Naive thymus-derived CD4-positive, alpha-beta T cell (primary cell): Measurements from ENCODE around the gene SRGAP1. TPM values are rescaled to one million over a fixed set of nuclear protein-coding genes. Genes with fewer than 3 reads are reported as not detected.
"Not testable (repeated sequence)": the region's sequence is repeated elsewhere in the genome, so short reads cannot be mapped to it uniquely, and the experiment has no call there.

Experiments
- ATAC-seq: fragments of 150-1000 bp; cut with Tn5 transposase; 2 replicates; pipeline ENCODE4 v1.10.0; 2021; ENCODE audit warnings: mild to moderate bottlenecking, moderate library complexity
- CTCF ChIA-PET: fragments of 350-600 bp; sonication (Branson Sonifier 250); formaldehyde crosslinking; loops from one replicate; lab custom pipeline; 2021; ENCODE audit warnings: antibody characterized with exemption; lab: Charles Lee
- POLR2A ChIA-PET: fragments of 350-600 bp; sonication (Branson Sonifier 250); formaldehyde crosslinking; loops from one replicate; lab custom pipeline; 2021; ENCODE audit warnings: antibody characterized with exemption, inconsistent platforms; lab: Charles Lee
- DNase-seq, 9 donors: peaks; one replicate each; pipeline versions ENCODE4 v3.0.0 to v3.0.0-alpha.2; 2020 to 2022; ENCODE audit warnings: mixed read lengths in 1 of 9
- H3K27ac ChIP-seq: one replicate; pipeline ENCODE4 v1.7.0; 2013; ENCODE audit warnings: mild to moderate bottlenecking, low read depth, low read length, moderate library complexity
- H3K27me3 ChIP-seq, 2 donors: one replicate each; pipeline ENCODE4 v1.7.0; 2013; ENCODE audit warnings: low read length in 2 of 2, mild to moderate bottlenecking in 2 of 2, moderate library complexity in 2 of 2; ENCODE audit not compliant: control insufficient read depth in 2 of 2, insufficient read depth in 2 of 2
- H3K36me3 ChIP-seq, 3 experiments: 1 replicate in 2 of 3; 2 replicates in 1 of 3; pipeline ENCODE4 v1.7.0; 2013; ENCODE audit warnings: low read length in 3 of 3, mild to moderate bottlenecking in 3 of 3, moderate library complexity in 1 of 3; ENCODE audit not compliant: insufficient read depth in 3 of 3, control insufficient read depth in 2 of 3
- H3K4me1 ChIP-seq, 2 donors: one replicate each; pipeline ENCODE4 v1.7.0; 2013; ENCODE audit warnings: low read length in 2 of 2, mild to moderate bottlenecking in 2 of 2, moderate library complexity in 1 of 2; ENCODE audit not compliant: control insufficient read depth in 2 of 2, insufficient read depth in 2 of 2
- H3K4me3 ChIP-seq: 2 replicates; pipeline ENCODE4 v1.7.0; 2013; ENCODE audit warnings: mild to moderate bottlenecking, low read length
- H3K9me3 ChIP-seq, 3 experiments: 1 replicate in 2 of 3; 2 replicates in 1 of 3; pipeline ENCODE4 v1.7.0; 2013; ENCODE audit warnings: low read length in 3 of 3; ENCODE audit not compliant: control insufficient read depth in 2 of 3
- H3K27ac Mint-ChIP-seq, 9 donors: one replicate each; pipeline ENCODE4 v1.8.0; 2020 to 2022; ENCODE audit warnings: mixed read lengths in 9 of 9, mild to moderate bottlenecking in 8 of 9, moderate library complexity in 5 of 9, inconsistent platforms in 2 of 9
- H3K27me3 Mint-ChIP-seq, 5 donors: one replicate each; pipeline ENCODE4 v1.8.0; 2021 to 2022; ENCODE audit warnings: mixed read lengths in 5 of 5, mild to moderate bottlenecking in 1 of 5
- H3K36me3 Mint-ChIP-seq, 5 donors: one replicate each; pipeline ENCODE4 v1.8.0; 2020 to 2022; ENCODE audit warnings: mixed read lengths in 5 of 5, mild to moderate bottlenecking in 3 of 5, inconsistent platforms in 1 of 5
- H3K4me1 Mint-ChIP-seq, 7 donors: one replicate each; pipeline ENCODE4 v1.8.0; 2020 to 2022; ENCODE audit warnings: mixed read lengths in 7 of 7, mild to moderate bottlenecking in 3 of 7, inconsistent platforms in 1 of 7
- H3K4me3 Mint-ChIP-seq, 10 donors: one replicate each; pipeline ENCODE4 v1.8.0; 2020 to 2022; ENCODE audit warnings: mild to moderate bottlenecking in 10 of 10, mixed read lengths in 10 of 10, moderate library complexity in 6 of 10, inconsistent platforms in 2 of 10
- H3K9me3 Mint-ChIP-seq, 11 donors: one replicate each; pipeline ENCODE4 v1.8.0; 2020 to 2022; ENCODE audit warnings: mixed read lengths in 11 of 11, mild to moderate bottlenecking in 4 of 11, inconsistent platforms in 1 of 11, moderate library complexity in 1 of 11
- intact Hi-C, 2 donors: fragments of 100-400 bp; cut with micrococcal nuclease; formaldehyde crosslinking; loops; one replicate each; pipeline ENCODE4 v1.15.1; 2023
- polyA plus RNA-seq, 2 donors: library from polyadenylated mRNA; unstranded; fragments of 300-500 nt; fragmentation: Illumina TruSeq; gene quantifications; one replicate each; pipeline ENCODE4 v1.2.3, GENCODE V29; 2021
- total RNA-seq, 6 experiments: library from RNA in 5 of 6; stranded (reverse) in 5 of 6; gene quantifications; 1 replicate in 5 of 6; 2 replicates in 1 of 6; pipeline ENCODE4 v1.2.3 and lab custom pipeline; 2021 to 2026

Gene SRGAP1
- total and polyA plus RNA-seq, 7 experiments from 2014 or later, result 0.01 to 0.47 (median 0.08) TPM

GRCh38 chr12:64029013-64029857, 184.7 kb downstream of the SRGAP1 start:
- Mint-ChIP-seq H3K4me3 (no peak overlapping the region), H3K36me3 (no peaks in the 10 kb centered on the region), H3K4me1 (peaks cover 0 to 3% (median 0%) of the 10 kb centered on the region in 7 donors), H3K27me3 (peaks cover 0 to 5% (median 0%) of the 10 kb centered on the region in 5 donors), H3K27ac (no peak overlapping the region), H3K9me3 (no peaks in the 10 kb centered on the region)
- H3K4me3 ChIP-seq, result no peak overlapping the region
- ATAC-seq, result no peak
- H3K9me3 ChIP-seq, result no peaks in the 10 kb centered on the region
- no peaks in the 10 kb centered on the region for H3K4me1 ChIP-seq
- DNase-seq, result no peak
- CTCF ChIA-PET, result no interaction called here
- POLR2A ChIA-PET, result no interaction called here
- H3K27me3 ChIP-seq, result no peaks in the 10 kb centered on the region
- no peak overlapping the region for H3K27ac ChIP-seq
- intact Hi-C loops, result no loop called here
- no peaks in the 10 kb centered on the region for H3K36me3 ChIP-seq

DNA sequence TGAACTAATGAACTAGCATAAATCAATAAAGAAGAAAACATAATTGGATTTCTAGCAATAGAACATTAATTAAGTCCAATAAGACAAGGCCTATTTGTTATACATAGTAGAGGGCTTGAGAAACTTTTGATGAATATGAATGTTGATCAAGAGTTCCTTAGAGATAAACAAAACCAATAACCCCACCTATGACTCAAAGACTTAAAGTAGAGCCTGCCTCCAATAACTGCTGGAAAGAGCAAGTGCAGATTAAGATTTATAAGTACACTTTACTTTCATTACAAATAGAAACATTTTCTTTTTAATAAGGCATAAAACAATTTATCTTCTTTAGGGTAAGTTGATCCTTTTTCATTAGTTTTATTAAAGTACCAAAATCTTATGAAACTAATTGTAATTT, 185.7 kb downstream of the SRGAP1 start:
- Histone ChIP-seq H3K27ac (no peak overlapping the region), H3K4me1 (no peaks in the 10 kb centered on the region), H3K36me3 (no peaks in the 10 kb centered on the region), H3K27me3 (no peaks in the 10 kb centered on the region), H3K4me3 (no peak overlapping the region), H3K9me3 (no peaks in the 10 kb centered on the region)
- intact Hi-C loops, result no loop called here
- H3K4me1 Mint-ChIP-seq, result peaks cover 0 to 3% (median 0%) of the 10 kb centered on the region in 7 donors
- no peaks in the 10 kb centered on the region for H3K36me3 Mint-ChIP-seq
- peaks cover 0 to 5% (median 0%) of the 10 kb centered on the region in 5 donors for H3K27me3 Mint-ChIP-seq
- ChIA-PET POLR2A (no interaction called here), CTCF (no interaction called here)
- no peak overlapping the region for H3K27ac Mint-ChIP-seq
- H3K9me3 Mint-ChIP-seq, result no peaks in the 10 kb centered on the region
- no peak for ATAC-seq
- no peak for DNase-seq
- no peak overlapping the region for H3K4me3 Mint-ChIP-seq

DNA sequence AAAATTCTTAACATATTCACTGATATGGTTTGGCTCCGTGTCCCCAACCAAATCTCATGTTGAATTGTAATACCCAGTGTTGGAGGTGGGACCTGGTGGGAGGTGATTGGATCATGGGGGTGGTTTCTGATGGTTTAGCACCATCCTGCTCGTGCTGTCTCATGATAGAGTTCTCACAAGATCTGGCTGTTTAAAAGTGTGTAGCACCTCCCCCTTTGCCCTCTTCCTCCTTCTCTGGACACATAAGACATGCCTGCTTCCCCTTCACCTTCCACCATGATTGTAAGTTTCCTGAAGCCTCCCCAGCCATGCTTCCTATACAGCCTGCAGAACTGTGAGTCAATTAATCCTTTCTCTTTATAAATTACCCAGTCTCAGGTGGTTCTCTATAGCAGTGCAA, 189.6 kb downstream of the SRGAP1 start:
- CTCF ChIA-PET, ATAC-seq, H3K4me3 Mint-ChIP-seq, H3K36me3 ChIP-seq, H3K4me1 Mint-ChIP-seq, H3K4me1 ChIP-seq, H3K36me3 Mint-ChIP-seq, POLR2A ChIA-PET, H3K27me3 ChIP-seq, intact Hi-C loops, H3K4me3 ChIP-seq, H3K9me3 ChIP-seq, DNase-seq, H3K27me3 Mint-ChIP-seq, H3K27ac Mint-ChIP-seq, H3K27ac ChIP-seq, H3K9me3 Mint-ChIP-seq: not testable (repeated sequence)

- CTCF ChIA-PET, result interaction anchor here (0.6 kb wide), 1 partner anchor 69 kb away, joined by 3 read pairs; no protein-coding TSS in a partner anchor
- peaks cover 0 to 3% (median 0%) of the 10 kb centered on the region in 11 donors for H3K9me3 Mint-ChIP-seq
Observed at GRCh38 chr12:64034901-64035576, 190.5 kb downstream of the SRGAP1 start.

GRCh38 chr12:64036414-64036813, 191.9 kb downstream of the SRGAP1 start:
- Histone ChIP-seq H3K27ac (no peak overlapping the region), H3K4me1 (no peaks in the 10 kb centered on the region), H3K36me3 (no peaks in the 10 kb centered on the region), H3K4me3 (no peak overlapping the region), H3K27me3 (no peaks in the 10 kb centered on the region), H3K9me3 (no peaks in the 10 kb centered on the region)
- Mint-ChIP-seq H3K27me3 (no peaks in the 10 kb centered on the region), H3K4me1 (no peaks in the 10 kb centered on the region), H3K36me3 (no peaks in the 10 kb centered on the region), H3K4me3 (no peak overlapping the region), H3K9me3 (peaks cover 0 to 3% (median 0%) of the 10 kb centered on the region in 11 donors), H3K27ac (no peak overlapping the region)
- intact Hi-C loops, result no loop called here
- POLR2A ChIA-PET, result no interaction called here
- no peak for DNase-seq
- CTCF ChIA-PET, result no interaction called here
- ATAC-seq, result no peak

More at GRCh38 chr12:64034901-64035576, 190.5 kb downstream of the SRGAP1 start:
- POLR2A ChIA-PET, result no interaction called here
- Mint-ChIP-seq H3K36me3 (no peaks in the 10 kb centered on the region), H3K4me1 (no peaks in the 10 kb centered on the region), H3K4me3 (no peak overlapping the region), H3K27me3 (no peaks in the 10 kb centered on the region), H3K27ac (no peak overlapping the region)
- DNase-seq, result no peak
- intact Hi-C loops, result no loop called here
- Histone ChIP-seq H3K27ac (no peak overlapping the region), H3K4me3 (no peak overlapping the region), H3K4me1 (no peaks in the 10 kb centered on the region), H3K27me3 (no peaks in the 10 kb centered on the region), H3K36me3 (no peaks in the 10 kb centered on the region), H3K9me3 (no peaks in the 10 kb centered on the region)
- no peak for ATAC-seq

- H3K27ac Mint-ChIP-seq, result no peak overlapping the region
Observed at GRCh38 chr12:64039281-64039871, 194.9 kb downstream of the SRGAP1 start.

More at GRCh38 chr12:64039281-64039871, 194.9 kb downstream of the SRGAP1 start:
- ChIA-PET CTCF (no interaction called here), POLR2A (no interaction called here)
- Histone ChIP-seq H3K9me3 (no peaks in the 10 kb centered on the region), H3K4me1 (no peaks in the 10 kb centered on the region), H3K27ac (no peak overlapping the region), H3K27me3 (no peaks in the 10 kb centered on the region), H3K36me3 (no peaks in the 10 kb centered on the region), H3K4me3 (no peak overlapping the region)
- no peak for DNase-seq
- no peak overlapping the region for H3K4me3 Mint-ChIP-seq
- H3K4me1 Mint-ChIP-seq, result no peaks in the 10 kb centered on the region
- peaks cover 0 to 3% (median 0%) of the 10 kb centered on the region in 11 donors for H3K9me3 Mint-ChIP-seq
- peaks cover 0 to 9% (median 0%) of the 10 kb centered on the region in 5 donors for H3K27me3 Mint-ChIP-seq
- no peaks in the 10 kb centered on the region for H3K36me3 Mint-ChIP-seq
- intact Hi-C loops, result no loop called here
- no peak for ATAC-seq
